HEK293T (cell line): ENCODE data around the gene HOPX.

Source experiments
- BHLHE40 ChIP-seq: fragments of 450-650 bp; IDR thresholded peaks from 2 replicates; pipeline ENCODE4 v1.6.1; 2016; ENCODE audit warnings: mild to moderate bottlenecking, moderate library complexity, borderline replicate concordance
- ELF4 ChIP-seq: fragments of 450-650 bp; IDR thresholded peaks from 2 replicates; pipeline ENCODE4 v1.6.1; 2017; ENCODE audit warnings: antibody characterized with exemption

DNA sequence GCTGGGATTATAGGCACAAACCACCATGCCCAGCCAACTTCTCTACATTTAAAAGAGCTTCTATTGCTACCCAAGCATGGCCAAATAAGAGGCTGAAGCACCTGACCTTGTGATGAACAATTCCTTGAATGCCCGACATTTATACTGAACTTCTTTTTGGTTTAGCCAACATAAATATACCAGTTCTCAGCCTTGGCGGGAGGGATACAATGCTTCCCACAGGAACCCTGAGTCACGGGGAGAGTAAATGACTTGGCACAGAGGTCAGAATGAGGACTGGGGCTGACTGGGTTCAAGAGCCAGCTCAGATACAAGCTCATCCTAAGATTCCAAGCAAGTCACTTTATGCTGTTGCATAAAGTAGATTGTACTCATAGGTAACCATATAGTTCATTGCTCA is 6.1 kb downstream of the HOPX start:
- no peak for TF ChIP-seq ELF4
- TF ChIP-seq BHLHE40, result no peak
